Left lung (tissue), 10 donors: Measurements from ENCODE around the gene DNAH8. TPM values are rescaled to one million over a fixed set of nuclear protein-coding genes. Genes with fewer than 3 reads are reported as not detected.

Source experiments
- ATAC-seq: fragments of 200-7000 bp; cut with Tn5 transposase; one replicate; pipeline ENCODE4 v1.9.1; 2020; ENCODE audit warnings: moderate library complexity
- DNase-seq, 4 donors: peaks; one replicate each; pipeline ENCODE4 v3.0.0-alpha.2; 2013 to 2020
- H3K27ac ChIP-seq, 2 donors: fragments of 200-600 bp; sonication (generic) in 1 of 2; one replicate each; pipeline versions ENCODE4 v1.5.0 to v1.8.0; 2020 to 2021
- H3K27me3 ChIP-seq, 2 donors: fragments of 200-600 bp; sonication (generic) in 1 of 2; one replicate each; pipeline versions ENCODE4 v1.5.0 to v1.8.0; 2020 to 2021
- H3K36me3 ChIP-seq, 2 donors: fragments of 200-600 bp; sonication (generic) in 1 of 2; one replicate each; pipeline versions ENCODE4 v1.5.0 to v1.8.0; 2020 to 2021
- H3K4me1 ChIP-seq, 2 donors: fragments of 200-600 bp; one replicate each; pipeline ENCODE4 v1.8.0; 2021
- H3K4me3 ChIP-seq, 2 donors: fragments of 200-600 bp; sonication (generic) in 1 of 2; one replicate each; pipeline versions ENCODE4 v1.5.0 to v1.8.0; 2020 to 2021; ENCODE audit warnings: mild to moderate bottlenecking in 1 of 2
- H3K9me3 ChIP-seq, 2 donors: fragments of 200-600 bp; sonication (generic) in 1 of 2; one replicate each; pipeline versions ENCODE4 v1.5.0 to v1.8.0; 2020 to 2021
- intact Hi-C, 2 donors: fragments of 100-400 bp; cut with DNase I; formaldehyde crosslinking; loops; one replicate each; pipeline versions ENCODE4 v1.11.2 to v1.14.2; 2022
- polyA plus RNA-seq, 6 donors: library from polyadenylated mRNA; unstranded; fragments of 120-200 nt; gene quantifications; one replicate each; pipeline ENCODE4 v1.2.1, GENCODE V29; 2013; ENCODE audit not compliant: insufficient read length in 6 of 6
- total RNA-seq, 2 donors: library from RNA; stranded (reverse); fragmentation: NEBNext Ultra II Directional; extraction: Animal tissue kit (Norgen Biotek cat#: 25700); gene quantifications; one replicate each; pipeline ENCODE4 v1.2.1, GENCODE V29; 2021
- TF ChIP-seq, protein P1 (sequence below), 2 donors: fragments of 200-600 bp; sonication (generic) in 1 of 2; IDR thresholded peaks; one replicate each; pipeline versions ENCODE4 v1.5.0 to v1.8.0; 2021; ENCODE audit warnings: antibody characterized with exemption in 2 of 2
- donor health status: DM: no; HTN: yes; CAD: no.
- donor health status: DM: no; HTN: no; CAD: no.

Gene DNAH8
- total and polyA plus RNA-seq, 8 donors, result 0.03 to 0.34 (median 0.08) TPM

DNA sequence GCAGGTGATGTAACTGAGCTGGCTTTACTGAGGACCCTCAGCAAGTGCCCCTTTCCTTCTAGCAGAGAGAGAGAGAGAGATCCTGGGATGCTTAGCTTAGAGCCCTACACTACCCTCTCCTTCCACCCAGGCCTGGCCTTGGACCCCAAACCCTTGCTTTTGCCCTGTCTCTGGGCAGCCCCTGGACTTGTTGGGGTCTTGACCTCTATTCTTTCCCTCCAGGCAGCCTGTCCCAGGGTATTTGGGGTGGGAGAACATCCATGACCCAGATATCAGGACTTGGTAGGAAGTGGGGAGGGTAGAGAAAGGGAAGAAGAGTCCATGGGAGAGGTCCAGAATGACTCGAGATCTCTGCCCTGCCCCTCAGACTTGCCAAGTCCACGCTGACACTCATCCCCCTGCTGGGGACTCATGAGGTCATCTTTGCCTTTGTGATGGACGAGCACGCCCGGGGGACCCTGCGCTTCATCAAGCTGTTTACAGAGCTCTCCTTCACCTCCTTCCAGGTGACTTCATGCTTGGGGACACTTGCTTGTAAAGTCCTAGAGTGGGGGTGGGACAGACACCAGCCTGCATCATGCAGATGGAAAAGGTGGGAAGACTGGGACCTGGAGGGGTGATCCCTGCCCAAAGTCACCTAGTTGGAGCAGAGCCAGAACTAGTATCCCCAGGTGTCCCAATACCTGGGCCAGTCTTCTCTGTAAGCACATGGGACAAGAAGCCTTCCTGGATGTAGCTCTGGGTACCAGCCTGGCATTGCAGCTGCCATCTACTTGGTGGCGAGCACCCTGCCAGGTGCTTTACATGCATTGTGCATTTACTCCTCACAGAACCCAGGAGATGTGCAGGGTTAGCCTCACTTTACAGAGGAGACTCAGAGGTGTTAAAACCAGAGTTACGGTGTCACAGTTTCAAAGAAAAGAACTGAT, 364.4 kb downstream of the DNAH8 start:
- Histone ChIP-seq H3K36me3 (no peaks in the 10 kb centered on the region), H3K9me3 (no peaks in the 10 kb centered on the region), H3K4me1 (no peaks in the 10 kb centered on the region), H3K4me3 (no peak overlapping the region), H3K27me3 (no peaks in the 10 kb centered on the region), H3K27ac (no peak overlapping the region)
- intact Hi-C loops, result loop anchor here in 1 of 2 donors (10.0 kb wide), 1 partner anchor 225 kb away; no protein-coding TSS in a partner anchor
- DNase-seq (no peak), ATAC-seq (no peak)
- TF ChIP-seq, protein P1, sequence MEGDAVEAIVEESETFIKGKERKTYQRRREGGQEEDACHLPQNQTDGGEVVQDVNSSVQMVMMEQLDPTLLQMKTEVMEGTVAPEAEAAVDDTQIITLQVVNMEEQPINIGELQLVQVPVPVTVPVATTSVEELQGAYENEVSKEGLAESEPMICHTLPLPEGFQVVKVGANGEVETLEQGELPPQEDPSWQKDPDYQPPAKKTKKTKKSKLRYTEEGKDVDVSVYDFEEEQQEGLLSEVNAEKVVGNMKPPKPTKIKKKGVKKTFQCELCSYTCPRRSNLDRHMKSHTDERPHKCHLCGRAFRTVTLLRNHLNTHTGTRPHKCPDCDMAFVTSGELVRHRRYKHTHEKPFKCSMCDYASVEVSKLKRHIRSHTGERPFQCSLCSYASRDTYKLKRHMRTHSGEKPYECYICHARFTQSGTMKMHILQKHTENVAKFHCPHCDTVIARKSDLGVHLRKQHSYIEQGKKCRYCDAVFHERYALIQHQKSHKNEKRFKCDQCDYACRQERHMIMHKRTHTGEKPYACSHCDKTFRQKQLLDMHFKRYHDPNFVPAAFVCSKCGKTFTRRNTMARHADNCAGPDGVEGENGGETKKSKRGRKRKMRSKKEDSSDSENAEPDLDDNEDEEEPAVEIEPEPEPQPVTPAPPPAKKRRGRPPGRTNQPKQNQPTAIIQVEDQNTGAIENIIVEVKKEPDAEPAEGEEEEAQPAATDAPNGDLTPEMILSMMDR (IDR thresholded peaks at IDR 0.05), result no peak

Other genes with a start within 250 kb of the DNAH8 start
- gene BTBD9, start 75.4 kb upstream of the DNAH8 start, total RNA-seq, result 10 to 100 TPM; 42.3 to 44.0 TPM
- 10 to 100 TPM; 14.2 to 17.9 (median 14.9) TPM for gene BTBD9, start 75.4 kb upstream of the DNAH8 start, polyA plus RNA-seq
- 10 to 100 TPM; 88.8 to 99.6 TPM for gene GLO1, start 12.2 kb upstream of the DNAH8 start, total RNA-seq
- 100 to 1,000 TPM; 109 to 130 (median 127) TPM for gene GLO1, start 12.2 kb upstream of the DNAH8 start, polyA plus RNA-seq